ENCODE measurements around the gene LACTB.

LACTB gene

GRCh38 chr15:63178034-63178433, 56.4 kb downstream of the LACTB start:
- no peak for DNase-seq (ENCODE audit: low read depth in 2 of 2)

DNA sequence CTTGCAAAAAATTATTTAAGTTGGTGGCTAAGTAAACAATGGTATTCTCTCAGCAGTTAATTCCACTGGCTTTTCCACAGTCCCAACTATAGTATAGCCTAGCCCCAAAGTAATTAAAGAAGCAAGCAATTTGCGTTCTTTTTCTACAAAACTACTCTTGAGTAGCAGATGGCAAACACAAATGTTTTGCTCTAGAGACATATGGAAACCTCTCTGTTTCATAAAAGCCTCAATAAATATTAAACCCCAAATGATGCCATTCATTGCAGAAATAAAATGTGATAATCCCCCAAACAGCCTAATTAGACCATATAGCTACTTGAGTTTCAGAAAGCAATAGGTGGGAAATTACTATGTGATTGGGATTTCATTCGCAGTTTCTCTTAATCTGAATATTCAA, 59.1 kb downstream of the LACTB start:
- DNase-seq (ENCODE audit: low read depth in 2 of 2): no peak

DNA sequence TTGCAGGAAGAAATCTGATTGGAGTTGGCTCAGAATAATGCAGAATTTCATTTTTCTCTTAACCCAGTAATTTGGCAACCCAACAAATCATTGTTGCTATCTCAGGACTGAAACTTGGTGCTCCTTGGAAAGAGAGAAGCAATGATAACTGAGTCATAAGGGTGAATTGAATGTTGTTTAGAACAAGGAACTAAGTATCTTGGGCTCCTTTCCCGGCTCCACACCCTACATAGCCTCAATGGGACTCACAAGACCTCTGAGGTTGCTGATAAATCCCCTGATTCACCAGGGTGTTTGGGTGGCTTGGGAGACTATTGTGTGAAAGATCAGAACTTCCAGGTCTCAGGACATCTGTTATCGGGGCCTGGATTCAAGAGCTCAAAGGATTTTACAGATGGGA, 60.0 kb downstream of the LACTB start:
- no peak for DNase-seq (ENCODE audit: low read depth in 2 of 2)

- no peak for DNase-seq (ENCODE audit: low read depth in 2 of 2)
These were observed 63.5 kb downstream of the LACTB start for GRCh38 chr15:63185206-63185605.

DNA sequence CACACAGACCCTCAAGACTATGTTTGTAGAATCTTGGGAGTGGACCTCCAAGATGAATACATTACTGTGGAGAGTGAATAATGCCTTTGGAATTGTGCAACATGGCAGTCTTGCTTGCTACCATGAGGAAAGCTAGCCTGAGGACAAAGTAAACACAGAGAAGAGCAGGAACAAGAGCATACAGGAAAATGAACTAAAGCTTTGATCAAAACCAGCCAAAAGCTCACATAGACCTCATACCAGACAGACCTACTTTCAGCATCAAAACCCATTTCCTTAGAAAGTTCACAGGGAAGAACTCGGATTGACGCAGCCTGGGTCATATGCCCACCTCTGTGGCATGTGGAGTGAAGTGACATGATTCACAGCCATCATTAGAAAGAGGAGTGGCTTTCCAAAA, 64.4 kb downstream of the LACTB start:
- DNase-seq (ENCODE audit: low read depth in 2 of 2): no peak

DNA sequence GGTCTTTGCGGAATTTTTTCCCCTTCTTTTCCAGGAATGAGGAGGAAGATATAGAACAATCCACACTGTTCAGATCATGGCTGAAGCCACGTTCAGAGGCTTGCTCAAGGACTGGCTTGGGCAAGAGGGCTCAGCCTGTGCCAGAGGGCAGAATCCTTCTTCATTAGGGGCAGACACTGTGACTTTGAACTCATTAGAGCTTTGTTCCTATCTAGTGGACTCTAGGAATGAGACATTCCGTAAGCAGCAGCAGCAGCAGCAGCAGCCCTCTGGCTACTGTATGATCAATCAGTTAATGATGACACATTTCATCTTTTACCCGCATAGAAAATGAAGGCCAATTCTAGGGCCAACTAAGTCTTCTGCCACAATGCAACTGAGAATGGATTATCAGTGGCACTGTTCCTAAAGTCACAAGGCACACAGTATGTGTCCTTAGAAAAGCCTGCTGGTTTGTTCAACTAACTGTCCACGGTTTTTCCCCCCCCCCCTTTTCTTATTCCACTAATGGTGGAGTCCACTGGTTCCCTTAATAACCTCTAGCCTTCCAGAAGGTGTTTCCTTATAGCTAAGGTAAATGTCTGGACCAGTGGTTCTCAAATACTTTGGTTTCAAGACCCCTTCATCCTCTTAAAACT, 66.0 kb downstream of the LACTB start:
- no peak for DNase-seq (ENCODE audit: low read depth in 2 of 2)

- no peak for DNase-seq (ENCODE audit: low read depth in 2 of 2)
These were observed 66.7 kb downstream of the LACTB start for GRCh38 chr15:63188247-63188925.

GRCh38 chr15:63188926-63189871, 67.5 kb downstream of the LACTB start, which contains the start of gene RAB8B:
Gene RAB8B, plus strand, starts transcription at chr15:63189606. Its CDS starts 19 bp downstream, at chr15:63189625.
- DNase-seq (ENCODE audit: low read depth in 2 of 2): peak; percentile 99 to 100

GRCh38 chr15:63189941-63190768, 68.5 kb downstream of the LACTB start:
- no peak for DNase-seq (ENCODE audit: low read depth in 2 of 2)

DNA sequence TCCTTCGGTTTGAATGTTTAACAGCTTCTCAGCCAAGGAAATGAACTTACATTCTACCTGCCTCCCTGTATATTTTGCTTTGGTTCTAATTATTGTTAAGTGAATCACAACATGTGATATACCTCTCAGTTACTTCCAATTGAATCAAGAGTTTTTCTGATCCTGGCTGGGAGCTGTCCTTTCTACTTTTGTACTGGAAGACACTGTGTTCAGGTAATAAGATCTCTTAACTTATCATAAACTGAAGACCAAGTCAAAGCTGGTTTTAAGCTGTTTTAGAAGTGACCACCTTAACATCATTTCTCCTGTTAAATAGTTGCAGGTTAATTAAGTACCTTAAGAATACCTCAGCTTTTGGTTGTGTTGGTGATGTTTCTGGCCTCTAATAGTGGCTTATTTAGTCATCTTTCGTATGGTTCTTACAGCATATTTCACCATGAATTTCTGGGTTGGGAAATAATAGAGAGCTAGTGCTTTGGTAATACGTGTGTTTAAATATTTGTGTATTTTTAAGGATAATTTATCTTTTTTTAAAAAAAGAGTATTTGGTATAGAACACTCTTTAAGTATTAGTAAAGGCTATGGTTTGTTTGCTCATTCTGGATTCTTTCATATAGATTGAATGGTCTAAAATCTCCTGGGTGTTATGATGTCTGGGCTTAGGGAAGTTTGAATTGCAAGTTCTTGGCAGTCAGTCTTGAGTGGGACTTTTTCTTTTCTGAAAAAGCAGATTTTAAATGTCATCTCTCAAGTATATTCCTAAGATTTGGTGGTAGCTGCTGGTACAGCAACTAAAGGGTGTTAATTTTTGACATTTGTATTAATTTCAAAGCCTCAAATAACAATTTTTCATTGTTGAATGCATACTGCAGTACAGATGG, 69.3 kb downstream of the LACTB start:
- DNase-seq (ENCODE audit: low read depth in 2 of 2): no peak

All from activated CD4-positive, alpha-beta T cell treated with anti-CD3 and anti-CD28 coated beads for 24 hours (primary cell).